Esophagus muscularis mucosa (tissue), 4 donors: ENCODE results near the gene PTGES3L.
"Not testable (repeated sequence)": the region's sequence is repeated elsewhere in the genome, so short reads cannot be mapped to it uniquely, and the experiment has no call there.

Experiments used
- CTCF ChIP-seq, 3 experiments: fragments of 200-600 bp in 2 of 3; fragments of 450-650 bp in 1 of 3; sonication (generic) in 2 of 3; IDR thresholded peaks; one replicate each; pipeline ENCODE4 v1.5.1; 2017 to 2019; ENCODE audit warnings: antibody characterized with exemption in 3 of 3, mild to moderate bottlenecking in 2 of 3, moderate library complexity in 1 of 3
- EP300 ChIP-seq: sonication (generic); formaldehyde crosslinking; IDR thresholded peaks from one replicate; pipeline ENCODE4 v1.6.1; 2017; ENCODE audit warnings: antibody characterized with exemption
- POLR2A ChIP-seq: fragments of 450-650 bp; IDR thresholded peaks from one replicate; pipeline ENCODE4 v1.6.1; 2017; ENCODE audit warnings: antibody characterized with exemption, moderate library complexity, mild to moderate bottlenecking, low read depth
- POLR2AphosphoS5 ChIP-seq, 2 donors: sonication (generic); formaldehyde crosslinking; IDR thresholded peaks; one replicate each; pipeline ENCODE4 v1.6.1; 2017; ENCODE audit warnings: antibody characterized with exemption in 2 of 2

- TF ChIP-seq POLR2AphosphoS5 (IDR thresholded peaks at IDR 0.05); CTCF (IDR thresholded peaks at IDR 0.05); POLR2A; EP300: not testable (repeated sequence)
Measured at GRCh38 chr17:42993913-42994312, 14.0 kb upstream of the PTGES3L start.
